Naive thymus-derived CD4-positive, alpha-beta T cell (primary cell): ENCODE measurements around the gene KCNH5. TPM values are rescaled to one million over a fixed set of nuclear protein-coding genes. Genes with fewer than 3 reads are reported as not detected.

Experiments
- ATAC-seq: fragments of 150-1000 bp; cut with Tn5 transposase; 2 replicates; pipeline ENCODE4 v1.10.0; 2021; ENCODE audit warnings: mild to moderate bottlenecking, moderate library complexity
- CTCF ChIA-PET: fragments of 350-600 bp; sonication (Branson Sonifier 250); formaldehyde crosslinking; loops from one replicate; lab custom pipeline; 2021; ENCODE audit warnings: antibody characterized with exemption; lab: Charles Lee
- POLR2A ChIA-PET: fragments of 350-600 bp; sonication (Branson Sonifier 250); formaldehyde crosslinking; loops from one replicate; lab custom pipeline; 2021; ENCODE audit warnings: antibody characterized with exemption, inconsistent platforms; lab: Charles Lee
- DNase-seq, 9 donors: peaks; one replicate each; pipeline versions ENCODE4 v3.0.0 to v3.0.0-alpha.2; 2020 to 2022; ENCODE audit warnings: mixed read lengths in 1 of 9
- H3K27ac ChIP-seq: one replicate; pipeline ENCODE4 v1.7.0; 2013; ENCODE audit warnings: mild to moderate bottlenecking, low read depth, low read length, moderate library complexity
- H3K27me3 ChIP-seq, 2 donors: one replicate each; pipeline ENCODE4 v1.7.0; 2013; ENCODE audit warnings: low read length in 2 of 2, mild to moderate bottlenecking in 2 of 2, moderate library complexity in 2 of 2; ENCODE audit not compliant: control insufficient read depth in 2 of 2, insufficient read depth in 2 of 2
- H3K36me3 ChIP-seq, 3 experiments: 1 replicate in 2 of 3; 2 replicates in 1 of 3; pipeline ENCODE4 v1.7.0; 2013; ENCODE audit warnings: low read length in 3 of 3, mild to moderate bottlenecking in 3 of 3, moderate library complexity in 1 of 3; ENCODE audit not compliant: insufficient read depth in 3 of 3, control insufficient read depth in 2 of 3
- H3K4me1 ChIP-seq, 2 donors: one replicate each; pipeline ENCODE4 v1.7.0; 2013; ENCODE audit warnings: low read length in 2 of 2, mild to moderate bottlenecking in 2 of 2, moderate library complexity in 1 of 2; ENCODE audit not compliant: control insufficient read depth in 2 of 2, insufficient read depth in 2 of 2
- H3K4me3 ChIP-seq: 2 replicates; pipeline ENCODE4 v1.7.0; 2013; ENCODE audit warnings: mild to moderate bottlenecking, low read length
- H3K9me3 ChIP-seq, 3 experiments: 1 replicate in 2 of 3; 2 replicates in 1 of 3; pipeline ENCODE4 v1.7.0; 2013; ENCODE audit warnings: low read length in 3 of 3; ENCODE audit not compliant: control insufficient read depth in 2 of 3
- H3K27ac Mint-ChIP-seq, 9 donors: one replicate each; pipeline ENCODE4 v1.8.0; 2020 to 2022; ENCODE audit warnings: mixed read lengths in 9 of 9, mild to moderate bottlenecking in 8 of 9, moderate library complexity in 5 of 9, inconsistent platforms in 2 of 9
- H3K27me3 Mint-ChIP-seq, 5 donors: one replicate each; pipeline ENCODE4 v1.8.0; 2021 to 2022; ENCODE audit warnings: mixed read lengths in 5 of 5, mild to moderate bottlenecking in 1 of 5
- H3K36me3 Mint-ChIP-seq, 5 donors: one replicate each; pipeline ENCODE4 v1.8.0; 2020 to 2022; ENCODE audit warnings: mixed read lengths in 5 of 5, mild to moderate bottlenecking in 3 of 5, inconsistent platforms in 1 of 5
- H3K4me1 Mint-ChIP-seq, 7 donors: one replicate each; pipeline ENCODE4 v1.8.0; 2020 to 2022; ENCODE audit warnings: mixed read lengths in 7 of 7, mild to moderate bottlenecking in 3 of 7, inconsistent platforms in 1 of 7
- H3K4me3 Mint-ChIP-seq, 10 donors: one replicate each; pipeline ENCODE4 v1.8.0; 2020 to 2022; ENCODE audit warnings: mild to moderate bottlenecking in 10 of 10, mixed read lengths in 10 of 10, moderate library complexity in 6 of 10, inconsistent platforms in 2 of 10
- H3K9me3 Mint-ChIP-seq, 11 donors: one replicate each; pipeline ENCODE4 v1.8.0; 2020 to 2022; ENCODE audit warnings: mixed read lengths in 11 of 11, mild to moderate bottlenecking in 4 of 11, inconsistent platforms in 1 of 11, moderate library complexity in 1 of 11
- intact Hi-C, 2 donors: fragments of 100-400 bp; cut with micrococcal nuclease; formaldehyde crosslinking; loops; one replicate each; pipeline ENCODE4 v1.15.1; 2023
- polyA plus RNA-seq, 2 donors: library from polyadenylated mRNA; unstranded; fragments of 300-500 nt; fragmentation: Illumina TruSeq; gene quantifications; one replicate each; pipeline ENCODE4 v1.2.3, GENCODE V29; 2021
- total RNA-seq, 6 experiments: library from RNA in 5 of 6; stranded (reverse) in 5 of 6; gene quantifications; 1 replicate in 5 of 6; 2 replicates in 1 of 6; pipeline ENCODE4 v1.2.3 and lab custom pipeline; 2021 to 2026

The KCNH5 gene
- total and polyA plus RNA-seq, 7 experiments from 2014 or later, result not detected

GRCh38 chr14:62657376-62657775 lies 387.9 kb downstream of the KCNH5 start:
- Histone ChIP-seq H3K4me1 (no peaks in the 10 kb centered on the region), H3K27me3 (no peaks in the 10 kb centered on the region), H3K27ac (no peak overlapping the region), H3K36me3 (no peaks in the 10 kb centered on the region), H3K4me3 (no peak overlapping the region), H3K9me3 (no peaks in the 10 kb centered on the region)
- H3K4me3 Mint-ChIP-seq, result no peak overlapping the region
- H3K27ac Mint-ChIP-seq, result no peak overlapping the region
- intact Hi-C loops, result no loop called here
- peaks cover 0 to 6% (median 0%) of the 10 kb centered on the region in 5 donors for H3K36me3 Mint-ChIP-seq
- no peak for ATAC-seq
- POLR2A ChIA-PET, result no interaction called here
- CTCF ChIA-PET, result no interaction called here
- DNase-seq, result no peak
- H3K4me1 Mint-ChIP-seq, result no peaks in the 10 kb centered on the region
- H3K27me3 Mint-ChIP-seq, result peaks cover 0 to 20% (median 4%) of the 10 kb centered on the region in 5 donors
- peaks cover 0 to 36% (median 11%) of the 10 kb centered on the region in 11 donors for H3K9me3 Mint-ChIP-seq

DNA sequence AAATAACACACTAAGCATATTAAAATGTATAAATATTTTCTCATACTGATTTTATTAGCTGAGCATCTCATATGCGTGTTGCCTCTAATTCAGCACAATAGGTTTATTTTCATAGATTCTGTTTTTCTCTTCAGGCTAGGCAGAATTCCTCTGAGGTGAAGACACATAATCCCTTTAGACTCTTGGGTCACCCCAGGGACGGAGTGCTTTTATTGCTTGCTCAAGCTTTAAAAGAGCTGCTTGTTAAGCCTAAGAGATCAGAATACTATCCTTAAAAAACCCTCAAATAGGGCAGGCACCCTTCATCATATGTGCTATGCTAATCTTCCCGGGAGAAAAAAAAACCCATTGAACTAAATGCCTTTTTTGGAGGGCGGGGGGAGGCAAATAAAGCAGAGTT lies 390.1 kb downstream of the KCNH5 start:
- H3K4me3 ChIP-seq, result no peak overlapping the region
- Mint-ChIP-seq H3K9me3 (peaks cover 0 to 25% (median 3%) of the 10 kb centered on the region in 11 donors), H3K36me3 (peaks cover 0 to 6% (median 0%) of the 10 kb centered on the region in 5 donors), H3K4me1 (no peaks in the 10 kb centered on the region), H3K4me3 (no peak overlapping the region), H3K27ac (no peak overlapping the region), H3K27me3 (peaks cover 0 to 14% (median 4%) of the 10 kb centered on the region in 5 donors)
- intact Hi-C loops, result no loop called here
- no peak for DNase-seq
- H3K36me3 ChIP-seq, result no peaks in the 10 kb centered on the region
- ChIA-PET POLR2A (no interaction called here), CTCF (no interaction called here)
- H3K27ac ChIP-seq, result no peak overlapping the region
- no peaks in the 10 kb centered on the region for H3K4me1 ChIP-seq
- no peaks in the 10 kb centered on the region for H3K27me3 ChIP-seq
- no peaks in the 10 kb centered on the region for H3K9me3 ChIP-seq
- no peak for ATAC-seq

GRCh38 chr14:62654641-62655040 lies 390.6 kb downstream of the KCNH5 start:
- no peak for ATAC-seq
- Histone ChIP-seq H3K9me3 (no peaks in the 10 kb centered on the region), H3K4me1 (no peaks in the 10 kb centered on the region), H3K36me3 (no peaks in the 10 kb centered on the region), H3K27ac (no peak overlapping the region), H3K27me3 (no peaks in the 10 kb centered on the region), H3K4me3 (no peak overlapping the region)
- ChIA-PET POLR2A (no interaction called here), CTCF (no interaction called here)
- Mint-ChIP-seq H3K4me3 (no peak overlapping the region), H3K27me3 (peaks cover 0 to 14% (median 4%) of the 10 kb centered on the region in 5 donors), H3K4me1 (no peaks in the 10 kb centered on the region), H3K36me3 (peaks cover 0 to 6% (median 0%) of the 10 kb centered on the region in 5 donors), H3K27ac (no peak overlapping the region), H3K9me3 (peaks cover 0 to 20% (median 3%) of the 10 kb centered on the region in 11 donors)
- intact Hi-C loops, result no loop called here
- DNase-seq, result no peak

Other genes starting within 250 kb of the KCNH5 start
- not detected for gene RHOJ, start 159.0 kb upstream of the KCNH5 start, total RNA-seq
- gene RHOJ, start 159.0 kb upstream of the KCNH5 start, polyA plus RNA-seq, result not detected